ENCODE data around the gene SLC25A39. TPM values are rescaled to one million over a fixed set of nuclear protein-coding genes. Genes with fewer than 3 reads are reported as not detected.
"Not testable (repeated sequence)": the region's sequence is repeated elsewhere in the genome, so short reads cannot be mapped to it uniquely, and the experiment has no call there.

Gene SLC25A39
- total RNA-seq, 1 donor from 2014 or later: 78.6 TPM

DNA sequence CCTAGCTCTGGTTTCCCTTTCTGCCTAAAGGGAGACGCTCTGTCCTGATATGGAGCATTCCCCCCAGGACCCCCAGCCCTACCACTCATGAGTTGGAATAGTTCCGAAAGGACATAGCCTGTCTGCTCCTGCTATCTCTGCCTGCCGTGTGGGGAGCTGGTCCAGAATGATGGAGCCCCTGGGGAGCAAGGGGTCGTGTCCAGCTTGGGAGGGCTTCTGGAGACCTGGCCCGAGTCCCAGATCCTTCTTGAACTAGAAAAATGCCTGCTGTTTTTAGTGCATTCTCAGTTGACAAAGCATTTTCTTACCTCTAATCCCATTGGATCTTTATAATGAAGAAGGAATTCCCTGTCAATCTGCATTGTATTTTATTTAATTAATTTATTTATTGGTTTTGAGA, 11.3 kb upstream of the SLC25A39 start:
- no peak for DNase-seq (ENCODE audit: low spot score)
- no peak for ATAC-seq

DNA sequence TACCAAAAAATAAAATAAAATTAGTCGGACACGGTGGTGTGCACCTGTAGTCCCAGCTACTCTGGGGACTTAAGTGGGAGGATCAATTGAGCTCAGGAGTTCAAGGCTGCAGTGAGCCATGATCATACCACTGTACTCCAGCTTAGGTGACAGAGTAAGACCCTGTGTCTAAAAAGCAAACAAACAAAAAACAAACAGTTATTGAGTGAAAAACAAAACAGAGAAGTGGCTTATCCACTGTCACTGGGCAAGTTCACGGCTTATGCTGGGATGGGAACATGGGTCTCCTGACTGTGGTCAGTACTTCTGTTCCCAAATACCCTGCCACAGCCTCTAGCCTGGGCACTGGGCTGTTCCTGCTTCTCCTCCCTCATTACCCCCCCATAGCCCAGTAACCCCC, 10.9 kb upstream of the SLC25A39 start:
- DNase-seq (ENCODE audit: low spot score) (no peak), ATAC-seq (peak; percentile 15)

DNA sequence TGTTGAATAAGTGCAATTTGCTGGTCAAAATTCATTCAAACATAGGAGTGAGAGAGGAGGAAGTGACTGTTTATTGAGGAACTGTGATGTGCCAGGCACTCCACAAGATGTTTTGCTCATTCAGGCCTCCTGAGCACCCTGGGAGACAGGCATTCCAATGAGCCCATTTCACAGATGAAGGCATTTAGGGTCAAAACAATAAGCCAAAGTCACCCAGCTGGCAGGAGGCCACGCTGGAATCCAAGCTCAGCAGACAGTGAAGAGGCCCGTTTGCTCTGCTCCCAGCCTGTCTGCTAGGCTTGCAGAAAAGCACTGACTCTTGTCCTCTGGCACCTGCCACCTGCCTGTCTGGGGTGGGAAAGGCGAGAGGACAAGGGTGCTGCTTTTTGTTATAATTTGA, 10.1 kb upstream of the SLC25A39 start:
- ATAC-seq (no peak), DNase-seq (ENCODE audit: low spot score) (no peak)

DNA sequence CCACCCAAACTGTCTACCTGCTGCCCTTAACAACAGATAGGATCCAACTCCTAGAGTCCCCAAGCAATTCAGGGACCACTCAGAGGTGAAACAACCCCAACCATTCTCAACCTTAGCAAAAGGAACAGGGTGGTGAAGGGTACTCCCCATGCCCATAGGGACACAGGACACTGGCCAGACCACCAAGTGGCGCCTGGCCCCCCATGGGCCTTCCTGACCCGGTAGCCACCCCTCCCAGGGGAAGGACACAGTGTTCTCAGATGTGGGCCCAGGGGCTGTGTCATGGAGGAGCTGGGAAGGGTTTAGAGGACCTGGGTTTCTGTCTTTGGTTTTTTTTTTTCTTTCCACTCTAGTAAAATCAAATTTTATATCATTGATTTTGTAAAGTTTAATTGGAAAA, 9.7 kb upstream of the SLC25A39 start:
- DNase-seq (ENCODE audit: low spot score) (no peak), ATAC-seq (no peak)

DNA sequence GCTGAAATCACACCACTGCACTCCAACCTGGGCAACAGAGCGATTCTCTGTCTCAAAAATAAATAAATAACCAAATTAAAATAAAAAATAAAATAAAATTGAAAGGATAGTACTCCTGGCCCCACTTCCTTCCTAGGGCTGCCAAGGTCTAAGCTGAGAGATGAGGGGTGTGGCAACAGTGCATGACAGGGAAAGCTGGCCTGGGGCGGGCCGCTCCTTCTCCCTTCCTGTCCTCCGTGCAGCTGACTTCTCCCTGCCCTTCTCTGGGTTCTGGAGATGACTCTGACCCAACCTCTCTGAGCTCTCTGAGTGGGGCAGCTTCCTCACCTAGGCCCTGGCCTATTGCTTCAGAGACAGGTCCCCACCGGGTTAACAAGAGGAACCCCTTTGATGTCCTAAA, 8.7 kb upstream of the SLC25A39 start:
- peak; percentile 52 for ATAC-seq

DNA sequence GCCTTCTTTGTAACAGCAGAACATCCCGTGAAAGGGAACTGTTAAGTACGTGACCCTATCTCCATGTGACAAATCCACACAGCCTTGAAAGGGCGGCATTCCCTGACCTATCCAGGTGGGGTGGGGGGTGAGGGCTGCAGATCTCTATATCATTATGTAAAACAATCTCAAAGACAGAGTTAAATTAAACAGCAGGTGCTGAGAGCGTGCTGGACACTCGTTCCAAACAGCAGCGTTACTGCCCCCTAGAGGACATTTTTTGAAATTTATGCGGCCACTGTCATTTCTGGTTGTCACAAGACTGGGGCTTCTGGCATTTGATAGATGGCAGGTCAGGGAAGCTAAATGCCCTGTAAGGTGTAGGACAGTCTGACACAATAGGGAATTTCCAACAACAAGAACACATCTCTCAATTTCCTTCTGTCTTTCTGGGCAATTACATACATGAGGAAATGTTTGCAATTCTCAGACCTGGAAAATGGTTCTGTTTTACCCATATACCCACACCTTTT, 6.7 kb upstream of the SLC25A39 start:
- DNase-seq (ENCODE audit: low spot score) (peak; percentile 68), ATAC-seq (peak; percentile 67)

More for the DNA sequence above, 8.7 kb upstream of the SLC25A39 start:
- DNase-seq (ENCODE audit: low spot score): no peak

DNA sequence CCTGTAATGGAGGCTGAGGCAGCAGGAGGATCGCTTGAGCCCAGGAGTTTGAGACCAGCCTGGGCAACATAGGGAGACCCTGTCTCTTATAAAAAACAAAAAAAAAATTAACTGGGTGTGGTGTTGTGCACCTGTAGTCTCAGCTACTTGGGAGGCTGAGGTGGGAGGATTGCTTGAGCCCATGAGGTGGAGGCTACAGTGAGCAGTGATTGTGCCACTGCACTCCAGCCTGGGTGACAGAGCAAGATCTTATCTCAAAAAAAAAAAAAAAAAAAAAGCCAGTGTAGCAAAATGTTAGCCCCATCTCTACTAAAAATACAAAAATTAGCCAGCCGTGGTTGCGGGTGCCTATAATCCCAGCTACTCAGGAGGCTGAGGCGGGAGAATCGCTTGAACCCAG, 5.6 kb upstream of the SLC25A39 start:
- not testable (repeated sequence) for DNase-seq (ENCODE audit: low spot score); ATAC-seq

DNA sequence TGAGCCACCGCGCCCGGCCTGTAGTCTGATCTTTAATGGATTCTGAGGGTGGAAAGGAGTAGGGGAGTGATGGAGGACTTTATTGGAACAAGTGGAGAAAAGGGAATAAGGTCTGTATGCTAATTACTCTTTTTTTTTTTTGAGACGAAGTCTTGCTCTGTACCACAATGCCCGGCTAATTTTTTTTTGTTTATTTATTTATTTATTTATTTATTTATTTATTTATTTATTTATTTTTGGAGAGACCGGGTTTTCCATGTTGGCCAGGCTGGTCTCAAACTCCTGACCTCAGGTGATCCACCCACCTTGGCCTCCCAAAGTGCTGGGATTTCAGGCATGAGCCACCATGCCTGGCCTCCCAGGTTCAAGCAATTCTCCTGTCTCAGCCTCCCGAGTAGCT, 4.9 kb upstream of the SLC25A39 start:
- not testable (repeated sequence) for DNase-seq (ENCODE audit: low spot score); ATAC-seq

DNA sequence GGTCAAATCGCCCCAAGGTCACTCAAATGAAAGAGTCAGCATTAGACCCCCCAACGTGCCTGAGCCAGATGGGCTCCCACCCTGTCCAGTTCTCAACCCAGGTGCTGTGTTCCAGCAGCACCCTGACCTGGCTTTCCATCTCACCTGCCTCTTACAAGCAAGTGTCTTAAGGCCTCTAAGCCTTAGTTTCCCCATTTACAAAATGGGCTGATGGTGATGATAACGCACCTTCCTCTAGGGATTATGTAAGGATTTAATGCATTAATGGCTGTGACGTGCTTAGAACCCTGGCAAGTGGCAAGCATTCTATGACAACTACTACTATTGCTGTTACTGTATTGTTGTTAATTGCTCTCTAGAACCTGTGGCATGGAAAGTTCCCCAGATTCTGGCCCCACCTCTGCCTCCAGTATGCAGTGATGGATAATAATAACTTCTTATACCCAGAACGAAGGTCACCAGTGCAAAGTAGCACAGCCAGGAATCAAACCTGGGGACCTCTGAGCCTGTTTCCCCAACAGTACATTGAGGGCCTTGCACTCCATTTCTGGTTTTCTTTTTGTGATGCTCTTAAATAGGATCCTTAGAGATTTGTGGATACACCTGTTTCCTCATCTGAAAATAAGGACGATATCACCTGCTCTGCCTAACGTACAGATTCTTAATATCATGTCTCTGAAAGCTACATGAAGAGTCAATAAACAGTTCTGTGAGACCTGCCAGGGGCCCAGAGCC, 3.3 kb upstream of the SLC25A39 start:
- no peak for ATAC-seq

DNA sequence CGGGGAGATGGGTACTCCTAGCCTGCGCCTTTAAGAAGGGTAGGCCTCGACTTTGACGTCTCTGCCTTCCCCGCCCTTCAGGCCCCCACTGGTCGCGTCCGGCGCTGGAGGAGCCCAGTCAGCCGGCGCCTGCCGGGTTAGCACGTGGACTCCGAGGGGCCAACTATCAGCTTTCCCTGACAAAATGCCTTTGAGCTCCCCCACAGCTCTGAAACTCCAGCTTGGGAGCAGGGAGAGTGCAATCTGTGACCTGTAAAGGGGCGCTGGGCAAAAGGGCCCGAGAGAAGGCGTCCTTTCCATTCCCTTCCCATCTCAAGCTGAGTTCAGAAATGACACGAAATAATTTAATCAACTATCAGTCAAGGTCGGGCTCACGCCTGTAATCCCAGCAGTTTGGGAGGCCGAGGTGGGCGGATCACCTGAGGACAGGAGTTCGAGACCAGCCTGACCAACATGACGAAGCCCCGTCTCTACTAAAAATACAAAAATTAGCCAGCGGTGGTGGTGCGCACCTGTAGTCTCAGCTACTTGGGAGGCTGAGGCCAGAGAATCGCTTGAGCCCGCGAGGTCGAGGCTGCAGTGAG, 2.3 kb upstream of the SLC25A39 start:
- ATAC-seq (peak; percentile 77), DNase-seq (ENCODE audit: low spot score) (peak; percentile 98)

More for the DNA sequence above, 3.3 kb upstream of the SLC25A39 start:
- DNase-seq (ENCODE audit: low spot score): no peak

DNA sequence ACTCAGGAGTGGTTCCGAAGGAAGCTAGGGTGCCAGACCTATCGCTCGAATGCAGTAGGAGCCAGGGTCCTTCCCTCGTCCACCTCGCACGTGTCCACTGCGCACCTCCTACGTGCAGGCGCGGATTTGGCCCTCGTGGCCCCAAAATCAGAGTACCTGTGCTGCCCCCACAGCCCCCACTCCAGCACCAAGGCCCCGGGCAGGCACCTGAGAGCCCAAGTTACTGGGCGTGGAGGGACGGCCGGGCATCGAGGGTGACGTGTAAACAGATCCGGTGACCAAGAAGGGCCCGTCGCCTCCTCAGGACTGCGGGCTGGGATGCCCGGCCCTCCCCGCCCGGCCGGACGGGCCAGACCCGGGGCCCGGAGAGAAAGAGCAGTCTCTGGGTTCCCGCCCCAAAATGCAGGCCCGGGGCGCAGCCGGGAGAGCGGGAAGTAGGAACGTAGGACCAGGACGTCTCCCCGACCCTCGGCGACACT, 492 bp downstream of the SLC25A39 start:
- DNase-seq (ENCODE audit: low spot score) (no peak), ATAC-seq (peak; percentile 5)

DNA sequence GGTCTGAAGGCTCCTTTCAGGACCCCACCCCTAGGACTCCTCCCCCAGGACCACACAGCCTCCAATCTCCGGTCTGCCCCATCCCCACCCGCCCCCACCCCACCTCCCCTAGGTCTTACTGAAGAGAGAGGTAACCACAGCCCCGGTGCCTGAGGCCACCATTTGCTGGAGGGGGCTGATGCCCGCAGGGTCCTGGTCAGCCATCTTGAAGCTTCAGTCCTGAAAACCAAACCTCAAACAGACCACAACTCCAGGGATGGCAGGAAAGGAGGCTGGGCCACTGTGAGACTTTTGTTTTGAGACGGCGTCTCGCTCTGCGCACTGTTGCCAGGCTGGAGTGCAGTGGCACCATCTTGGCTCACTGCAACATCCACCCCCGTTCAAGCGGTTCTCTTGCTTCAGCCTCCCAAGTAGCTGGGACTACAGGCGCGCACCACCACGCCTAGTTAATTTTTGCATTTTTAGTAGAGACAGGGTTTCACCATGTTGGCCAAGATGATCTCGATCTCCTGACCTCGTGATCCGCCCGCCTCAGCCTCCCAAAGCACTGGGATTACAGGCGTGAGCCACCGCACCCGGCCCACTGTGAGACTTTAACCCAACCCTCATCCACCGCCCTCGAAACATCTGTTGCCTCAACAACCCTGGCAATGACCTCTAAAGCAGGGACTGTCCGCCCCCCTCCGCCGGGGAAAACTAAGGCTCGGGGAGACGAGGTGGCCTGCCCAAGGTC, 1.1 kb downstream of the SLC25A39 start:
- no peak for DNase-seq (ENCODE audit: low spot score)
- no peak for ATAC-seq

DNA sequence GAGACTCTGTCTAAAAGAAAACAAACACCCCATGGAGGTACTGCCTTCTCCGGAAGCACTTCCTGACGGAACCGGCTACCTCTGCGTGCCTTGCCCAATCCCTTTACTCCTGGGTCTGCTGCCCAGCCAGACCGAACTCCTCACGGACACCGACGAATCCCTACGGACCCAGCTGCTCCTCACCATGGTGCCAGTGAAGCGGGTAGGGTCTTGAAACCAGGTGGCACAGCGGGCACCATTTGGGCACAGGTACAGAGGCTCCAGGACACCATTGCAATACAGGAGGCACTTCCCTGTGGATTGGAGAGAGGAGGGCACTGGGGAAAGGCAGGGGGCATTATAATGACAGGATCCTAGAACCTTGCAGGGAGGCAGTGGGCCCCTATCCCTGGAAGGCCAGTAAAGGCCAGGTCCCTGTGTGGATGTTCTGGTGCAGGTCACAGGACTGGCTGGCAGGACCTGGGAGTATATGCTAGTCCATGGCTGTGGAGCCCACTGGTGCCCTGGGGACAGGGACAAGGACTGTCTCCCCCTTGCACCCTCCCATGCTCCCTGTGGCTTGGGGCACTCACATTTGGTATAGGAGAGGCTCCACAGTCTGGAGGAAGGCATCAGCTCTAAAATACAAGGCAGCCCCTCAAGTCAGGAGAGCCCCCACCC, 2.3 kb downstream of the SLC25A39 start:
- no peak for DNase-seq (ENCODE audit: low spot score)
- no peak for ATAC-seq

DNA sequence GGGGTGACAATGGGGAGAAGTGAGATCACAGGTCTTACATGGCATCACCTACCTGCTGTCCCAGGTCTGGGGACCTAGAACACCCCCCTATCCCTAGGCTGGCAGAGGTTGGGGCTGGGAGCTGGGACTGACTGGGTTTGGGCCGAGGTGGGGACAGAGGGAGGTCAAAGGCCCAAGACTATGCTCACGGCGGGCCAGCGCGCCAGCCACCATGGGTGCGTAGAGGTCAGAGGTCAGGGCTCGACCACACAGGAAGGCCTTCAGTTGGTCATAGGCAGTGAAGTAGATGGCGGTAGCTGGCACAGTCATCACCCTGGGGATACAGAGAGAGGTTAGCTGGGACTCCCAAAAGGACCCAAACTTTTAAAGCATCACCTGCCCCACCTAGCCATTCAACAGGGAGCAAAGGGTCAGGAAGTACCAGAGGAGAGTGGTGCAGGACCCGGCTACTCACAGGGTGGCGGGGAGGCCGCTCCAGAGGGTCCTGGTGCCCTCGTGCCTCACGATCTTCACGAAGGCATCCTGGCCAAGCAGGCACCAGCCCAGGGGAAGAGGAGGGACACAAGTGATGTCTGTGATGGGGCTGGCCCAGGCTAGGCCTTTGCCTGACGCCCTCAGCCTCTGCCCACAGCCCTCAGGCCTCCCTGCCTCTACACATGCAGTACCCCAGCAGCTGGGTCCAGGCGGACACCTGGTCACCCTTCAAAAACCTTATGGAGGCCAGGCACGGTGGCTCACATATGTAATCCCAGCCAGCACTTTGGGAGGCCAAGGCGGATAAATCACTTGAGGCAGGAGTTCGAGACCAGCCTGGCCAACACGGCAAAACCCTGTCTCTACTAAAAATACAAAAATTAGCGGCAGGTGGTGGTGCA, 3.1 kb downstream of the SLC25A39 start:
- no peak for ATAC-seq
- DNase-seq (ENCODE audit: low spot score): no peak

DNA sequence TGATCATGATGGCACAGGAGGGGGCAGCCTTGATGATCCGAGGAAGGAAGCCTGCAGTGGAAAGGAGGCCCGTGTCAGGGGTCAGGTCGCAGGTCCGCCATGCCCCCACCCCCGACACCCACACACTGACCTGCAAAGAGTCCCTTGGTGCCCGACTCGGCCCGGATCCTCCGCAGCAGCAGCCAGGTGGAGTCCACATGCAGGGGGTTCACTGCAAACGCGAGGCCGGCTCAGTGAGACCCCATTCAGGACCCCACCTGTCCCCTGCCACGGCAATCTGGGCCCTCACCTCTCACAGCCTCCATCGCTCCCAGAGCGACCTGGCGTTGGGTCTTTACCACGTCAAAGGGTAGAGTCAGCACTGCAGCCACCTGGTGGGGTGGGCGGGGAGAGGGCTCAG, 4.6 kb downstream of the SLC25A39 start:
- no peak for ATAC-seq
- no peak for DNase-seq (ENCODE audit: low spot score)

DNA sequence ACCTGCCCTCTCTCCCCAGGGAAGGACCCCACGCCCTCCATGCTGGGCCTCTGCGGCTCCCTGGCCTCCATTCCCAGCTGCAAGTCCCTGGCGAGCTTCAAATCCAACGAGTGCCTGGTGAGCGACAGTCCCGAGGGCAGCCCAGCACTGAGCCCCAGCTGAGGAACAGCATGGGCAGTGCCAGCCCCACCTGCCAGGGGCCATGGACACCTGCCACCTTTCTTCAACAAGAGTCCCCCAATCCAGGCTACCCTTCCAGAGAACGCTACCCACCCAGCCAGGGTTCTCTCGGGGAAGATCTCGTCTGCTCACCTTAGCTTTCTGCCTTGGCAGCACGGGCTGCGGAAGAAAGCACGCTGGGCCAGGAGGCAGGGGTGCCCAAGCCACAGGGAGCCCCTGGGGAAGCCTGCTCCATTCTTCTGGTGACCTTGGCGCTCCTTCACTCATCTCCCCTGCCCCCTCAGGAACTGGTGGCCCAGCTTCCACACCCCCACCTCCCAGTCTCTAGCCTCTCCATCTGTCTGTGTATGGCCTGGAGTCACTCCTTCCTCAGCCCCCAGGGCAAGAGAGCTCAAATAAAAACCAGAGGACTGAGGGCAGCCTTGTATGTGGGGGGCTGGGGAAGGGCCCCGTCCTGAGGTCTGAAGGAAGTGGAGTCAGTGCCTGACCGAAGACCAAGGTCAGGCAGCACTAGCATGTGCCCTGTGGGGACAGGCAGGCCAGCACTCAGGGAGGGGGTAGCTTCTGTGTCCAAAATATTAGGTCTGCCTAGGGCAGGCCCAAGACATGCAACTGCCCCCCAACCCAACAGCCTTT, 6.3 kb downstream of the SLC25A39 start:
- ATAC-seq (no peak), DNase-seq (ENCODE audit: low spot score) (no peak)

DNA sequence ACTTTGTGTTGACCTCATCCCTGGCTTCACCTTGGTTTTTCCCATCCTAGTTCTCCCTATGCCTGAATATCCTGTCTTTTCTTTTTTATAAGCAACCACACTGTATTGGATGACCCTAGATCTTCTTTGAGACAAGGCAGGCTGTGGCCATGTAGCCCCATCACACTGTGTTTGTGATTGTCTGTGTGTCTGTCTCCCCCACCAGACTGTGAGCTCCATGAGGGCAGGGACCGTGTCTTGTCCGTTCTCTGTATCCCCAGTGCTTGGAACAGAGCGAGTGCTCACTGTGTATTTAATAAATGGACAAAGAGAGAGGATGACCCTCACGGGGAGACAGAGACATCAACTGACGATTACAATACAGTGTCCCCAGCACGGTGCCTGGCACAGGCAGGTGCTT, 7.1 kb downstream of the SLC25A39 start:
- no peak for ATAC-seq
- DNase-seq (ENCODE audit: low spot score): no peak

DNA sequence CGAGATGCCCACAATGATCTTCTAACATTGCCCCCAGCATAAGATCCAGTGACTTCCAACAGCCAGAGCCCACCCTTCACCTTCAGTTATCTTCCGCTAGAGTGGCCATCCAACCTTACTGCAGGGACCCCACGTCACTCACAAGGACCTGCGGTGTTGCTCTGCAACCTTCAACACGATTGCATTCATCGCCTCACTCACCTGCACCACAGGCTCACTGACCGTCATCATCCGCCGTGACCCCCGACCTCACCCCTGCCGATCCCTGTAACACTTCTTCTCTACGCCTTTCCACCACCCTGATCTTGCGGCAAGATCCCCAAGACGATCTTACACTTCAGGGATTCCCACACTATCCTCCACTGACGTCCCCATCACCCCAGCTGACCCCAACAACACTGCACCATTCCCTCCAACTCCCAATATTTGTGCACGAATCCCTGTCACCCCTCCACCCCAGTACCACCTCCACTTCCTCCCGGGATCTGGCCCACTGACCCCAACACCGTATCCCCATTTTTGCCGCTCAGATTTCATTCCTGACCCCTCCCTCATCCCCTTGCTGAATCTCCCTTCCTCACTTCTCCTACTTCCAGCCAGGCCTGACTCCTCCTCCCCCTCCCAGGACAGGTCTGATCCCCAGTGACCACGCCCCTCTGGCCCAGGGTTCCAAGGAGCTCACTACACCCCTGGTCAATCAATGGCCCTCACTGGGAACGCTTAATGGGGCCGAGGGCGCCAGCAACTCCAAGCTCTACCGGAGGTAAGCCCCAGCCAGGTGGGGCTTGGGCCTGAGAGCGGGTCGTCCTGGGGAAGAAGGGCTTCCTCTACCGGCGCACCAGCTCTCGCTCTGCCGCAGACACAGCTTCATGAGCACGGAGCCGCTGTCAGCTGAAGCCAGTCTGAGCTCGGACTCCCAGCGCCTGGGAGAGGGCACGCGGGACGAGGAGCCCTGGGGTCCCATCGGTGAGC, 8.6 kb downstream of the SLC25A39 start:
- ATAC-seq (no peak), DNase-seq (ENCODE audit: low spot score) (no peak)
